Osteocyte (in vitro differentiated cells): ENCODE data around the gene SYPL1. TPM values are rescaled to one million over a fixed set of nuclear protein-coding genes. Genes with fewer than 3 reads are reported as not detected.

Experiments used
- DNase-seq: peaks from one replicate; pipeline ENCODE4 v3.0.0; 2021; ENCODE audit warnings: mixed read lengths; ENCODE audit not compliant: unreplicated experiment; ENCODE audit errors: extremely low spot score
- H3K27ac Mint-ChIP-seq: one replicate; pipeline ENCODE4 v1.8.0; 2021; ENCODE audit warnings: mild to moderate bottlenecking, mixed read lengths; ENCODE audit not compliant: unreplicated experiment
- H3K27me3 Mint-ChIP-seq: one replicate; pipeline ENCODE4 v1.8.0; 2021; ENCODE audit warnings: mixed read lengths; ENCODE audit not compliant: unreplicated experiment
- H3K36me3 Mint-ChIP-seq: one replicate; pipeline ENCODE4 v1.8.0; 2021; ENCODE audit warnings: mixed read lengths; ENCODE audit not compliant: unreplicated experiment
- H3K4me1 Mint-ChIP-seq: one replicate; pipeline ENCODE4 v1.8.0; 2021; ENCODE audit warnings: mixed read lengths; ENCODE audit not compliant: unreplicated experiment
- H3K4me3 Mint-ChIP-seq: one replicate; pipeline ENCODE4 v1.8.0; 2021; ENCODE audit warnings: mild to moderate bottlenecking, moderate library complexity, mixed read lengths; ENCODE audit not compliant: unreplicated experiment
- H3K9me3 Mint-ChIP-seq: one replicate; pipeline ENCODE4 v1.8.0; 2021; ENCODE audit warnings: mixed read lengths; ENCODE audit not compliant: unreplicated experiment
- CTCF ChIP-seq: fragments of 200-600 bp; sonication (generic); IDR thresholded peaks from 2 replicates; pipeline ENCODE4 v1.5.0; 2021; ENCODE audit warnings: antibody characterized with exemption, mild to moderate bottlenecking, moderate library complexity
- total RNA-seq: library from RNA; stranded (reverse); gene quantifications from 2 replicates; pipeline ENCODE4 v1.2.1, GENCODE V29; 2021

Gene SYPL1
- total RNA-seq, 1 donor from 2014 or later, result 80.9 TPM

- H3K4me1 Mint-ChIP-seq, result peaks cover 10% of the 10 kb centered on the region
- H3K36me3 Mint-ChIP-seq, result no peaks in the 10 kb centered on the region
- H3K9me3 Mint-ChIP-seq, result no peaks in the 10 kb centered on the region
- TF ChIP-seq CTCF, result no peak
- peaks cover 16% of the 10 kb centered on the region for H3K27me3 Mint-ChIP-seq
- DNase-seq, result no peak
- no peak overlapping the region for H3K4me3 Mint-ChIP-seq
- no peak overlapping the region for H3K27ac Mint-ChIP-seq
These were observed 16.7 kb upstream of the SYPL1 start for GRCh38 chr7:106128836-106129235.

- no peak for DNase-seq
- H3K4me3 Mint-ChIP-seq, result no peak overlapping the region
- no peak for TF ChIP-seq CTCF
- H3K27ac Mint-ChIP-seq, result no peak overlapping the region
- no peaks in the 10 kb centered on the region for H3K36me3 Mint-ChIP-seq
- peaks cover 15% of the 10 kb centered on the region for H3K27me3 Mint-ChIP-seq
- peaks cover 10% of the 10 kb centered on the region for H3K4me1 Mint-ChIP-seq
- no peaks in the 10 kb centered on the region for H3K9me3 Mint-ChIP-seq
These were observed 16.1 kb upstream of the SYPL1 start for GRCh38 chr7:106127984-106128780.

DNA sequence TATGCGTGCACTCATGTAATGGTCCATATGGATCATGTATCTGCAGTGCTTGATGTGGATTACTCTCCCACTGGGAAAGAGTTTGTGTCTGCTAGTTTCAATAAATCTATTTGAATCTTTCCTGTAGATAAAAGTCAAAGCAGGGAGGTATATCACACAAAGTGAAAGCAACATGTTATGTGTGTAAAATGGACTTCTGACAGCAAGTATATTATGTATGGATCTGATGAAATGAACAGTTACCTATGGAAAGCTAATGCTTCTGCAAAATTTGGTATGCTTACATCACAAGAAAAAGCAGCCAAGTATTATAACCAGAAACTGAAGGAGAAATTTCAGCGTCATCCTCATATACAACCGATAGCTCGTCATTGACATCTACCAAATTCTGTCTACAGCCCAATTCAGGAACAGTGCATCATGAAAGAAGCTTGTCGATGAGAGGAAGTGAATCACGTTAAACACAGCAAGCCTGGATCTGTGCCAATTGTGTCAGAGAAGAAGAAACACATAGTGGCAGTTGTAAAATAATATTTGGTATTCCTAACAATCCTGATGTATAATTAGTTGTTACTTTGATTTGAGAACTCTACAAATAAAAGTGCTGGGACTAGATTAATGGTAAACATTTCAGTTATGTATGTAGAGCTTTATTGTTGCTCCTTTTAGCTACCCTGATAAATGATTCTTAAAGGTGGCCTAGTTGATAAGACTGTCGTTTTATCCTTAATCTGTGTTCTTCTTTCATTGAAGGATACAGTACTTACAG lies 14.2 kb upstream of the SYPL1 start:
- Mint-ChIP-seq H3K9me3 (no peaks in the 10 kb centered on the region), H3K27me3 (peaks cover 7% of the 10 kb centered on the region), H3K4me3 (no peak overlapping the region), H3K36me3 (no peaks in the 10 kb centered on the region), H3K4me1 (peaks cover 10% of the 10 kb centered on the region), H3K27ac (no peak overlapping the region)
- no peak for TF ChIP-seq CTCF
- no peak for DNase-seq

DNA sequence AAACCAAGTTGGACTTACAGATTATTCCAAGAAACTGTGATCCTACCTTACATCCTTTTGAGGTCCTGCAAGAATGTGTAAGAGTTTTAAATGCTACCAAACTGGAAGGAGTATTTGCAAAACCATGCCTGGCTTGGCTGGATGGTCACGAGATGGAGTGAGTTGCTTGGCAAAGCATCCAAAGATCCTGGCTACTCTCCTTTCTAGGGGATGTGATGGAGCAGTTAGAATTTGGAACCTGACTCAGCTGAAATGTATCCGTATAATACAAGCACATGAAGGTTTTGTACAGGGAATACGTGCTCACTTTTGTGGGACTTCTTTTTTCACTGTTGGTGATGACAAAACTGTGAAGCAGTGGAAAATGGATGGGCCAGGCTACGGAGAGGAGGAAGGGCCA lies 13.3 kb upstream of the SYPL1 start:
- no peak overlapping the region for H3K27ac Mint-ChIP-seq
- no peaks in the 10 kb centered on the region for H3K27me3 Mint-ChIP-seq
- H3K36me3 Mint-ChIP-seq, result no peaks in the 10 kb centered on the region
- no peak for TF ChIP-seq CTCF
- no peak for DNase-seq
- peaks cover 10% of the 10 kb centered on the region for H3K4me1 Mint-ChIP-seq
- H3K4me3 Mint-ChIP-seq, result no peak overlapping the region
- H3K9me3 Mint-ChIP-seq, result no peaks in the 10 kb centered on the region

- H3K27me3 Mint-ChIP-seq, result no peaks in the 10 kb centered on the region
- H3K27ac Mint-ChIP-seq, result no peak overlapping the region
- peaks cover 10% of the 10 kb centered on the region for H3K4me1 Mint-ChIP-seq
- DNase-seq, result no peak
- no peaks in the 10 kb centered on the region for H3K36me3 Mint-ChIP-seq
- H3K9me3 Mint-ChIP-seq, result no peaks in the 10 kb centered on the region
- no peak for TF ChIP-seq CTCF
- no peak overlapping the region for H3K4me3 Mint-ChIP-seq
These were observed 12.1 kb upstream of the SYPL1 start for GRCh38 chr7:106124186-106124585.
